ENCODE results near the gene SYNC.

SYNC gene

GRCh38 chr1:32702599-32703478 lies at the start of gene SYNC:
SYNC (minus strand) TSS chr1:32702770; CDS start chr1:32702660, 110 bp downstream.
- no peak for DNase-seq

DNA sequence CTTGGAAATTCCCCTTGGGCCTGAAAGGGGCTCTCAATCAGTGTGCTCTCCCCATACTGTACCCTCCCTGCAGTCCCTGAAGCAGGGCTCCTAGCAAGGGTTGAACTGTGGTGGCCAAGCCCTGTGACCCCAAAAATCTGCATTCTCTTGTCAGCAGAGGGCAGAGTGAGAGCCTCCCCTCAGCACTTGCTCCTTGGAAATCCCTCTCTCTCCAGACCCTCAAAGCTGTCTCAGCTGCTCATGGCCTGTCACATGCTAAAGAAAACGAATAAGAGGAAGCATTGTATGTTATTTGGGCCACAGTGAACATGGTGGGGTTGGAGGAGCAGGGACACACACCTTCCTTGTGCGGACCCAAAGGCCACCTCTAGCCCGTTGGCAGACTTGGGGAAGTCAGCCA lies 47.2 kb upstream of the SYNC start:
- DNase-seq, result no peak

DNA sequence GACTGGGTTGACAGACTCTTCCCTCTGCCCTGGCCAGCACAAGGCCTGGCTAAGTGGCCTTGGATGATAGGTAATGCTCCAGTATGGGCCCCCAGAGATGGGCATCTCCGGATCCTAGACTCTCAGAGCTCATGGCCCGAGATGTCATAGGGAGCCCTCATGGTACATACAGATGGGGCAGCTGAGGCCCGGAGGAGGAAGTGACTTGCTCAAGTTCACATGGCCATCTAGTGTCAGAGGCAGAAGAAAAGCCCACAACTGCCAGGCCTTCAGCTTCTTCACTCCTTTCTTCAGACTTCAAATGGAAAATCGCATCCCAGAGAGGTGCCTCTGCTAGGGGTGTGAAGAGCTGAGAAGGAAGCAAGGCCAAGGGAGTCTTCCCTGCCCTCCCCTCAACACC lies 46.8 kb upstream of the SYNC start:
- DNase-seq, result no peak

- DNase-seq, result no peak
These were observed 46.4 kb upstream of the SYNC start for GRCh38 chr1:32748926-32749325.

- no peak for DNase-seq
These were observed 45.8 kb upstream of the SYNC start for GRCh38 chr1:32748348-32748747.

- DNase-seq, result no peak
These were observed 43.6 kb upstream of the SYNC start for GRCh38 chr1:32746130-32746529.

GRCh38 chr1:32744071-32744425 lies 41.5 kb upstream of the SYNC start:
- DNase-seq, result no peak

DNA sequence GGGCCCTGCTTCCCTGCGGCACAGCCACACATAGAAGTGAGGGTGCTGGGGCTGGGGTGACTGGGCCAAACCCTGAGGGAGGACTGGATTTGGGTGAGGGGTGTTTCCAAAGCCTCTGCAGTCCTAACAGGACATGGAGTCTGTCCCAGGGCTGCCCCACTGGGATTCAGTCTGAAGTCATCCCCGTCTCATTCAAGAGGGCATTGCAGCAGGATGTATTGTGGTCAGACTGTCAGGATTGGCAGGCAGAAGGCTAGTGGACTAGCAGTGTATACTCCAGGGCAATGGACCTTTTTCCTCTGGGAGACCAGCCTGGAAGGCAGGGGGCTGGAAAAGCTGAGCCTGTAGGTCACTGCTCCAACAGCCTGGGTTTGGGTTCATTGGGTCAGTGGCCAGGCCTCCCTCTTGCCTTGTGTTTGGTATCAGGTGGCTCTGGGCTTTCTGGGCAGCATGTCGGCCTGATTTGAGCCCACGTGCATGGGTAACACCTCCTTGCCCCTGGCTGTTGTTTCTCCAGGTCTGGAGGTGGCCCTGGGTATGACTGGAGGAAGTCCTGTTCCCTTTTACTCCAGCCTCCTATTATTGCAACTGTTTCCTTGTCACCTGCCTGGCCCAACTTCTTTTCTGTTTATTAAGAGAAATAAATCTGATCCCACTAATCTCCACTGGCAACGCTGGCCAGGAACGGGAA lies 41.0 kb upstream of the SYNC start:
- DNase-seq, result no peak

DNA sequence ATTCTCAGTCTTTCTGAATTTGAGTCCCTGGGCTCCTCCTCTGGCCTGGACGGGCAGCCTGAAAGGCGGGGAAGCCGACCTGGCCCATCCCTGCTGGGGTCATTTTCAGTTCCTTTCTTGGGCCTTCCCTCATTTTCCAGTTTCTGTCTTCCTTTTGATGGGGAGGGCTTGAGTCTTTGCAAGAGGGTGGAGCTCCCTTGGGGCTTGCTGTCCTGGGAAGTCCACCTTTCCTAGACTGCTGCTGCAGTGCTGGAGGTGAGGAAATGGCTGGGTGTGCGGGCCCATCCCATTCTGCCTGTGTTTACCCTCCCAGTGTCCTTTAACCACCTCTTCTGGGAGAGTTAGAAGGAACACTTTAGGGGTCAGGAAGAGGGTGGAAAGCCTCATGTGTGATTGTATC lies 40.4 kb upstream of the SYNC start:
- no peak for DNase-seq

DNA sequence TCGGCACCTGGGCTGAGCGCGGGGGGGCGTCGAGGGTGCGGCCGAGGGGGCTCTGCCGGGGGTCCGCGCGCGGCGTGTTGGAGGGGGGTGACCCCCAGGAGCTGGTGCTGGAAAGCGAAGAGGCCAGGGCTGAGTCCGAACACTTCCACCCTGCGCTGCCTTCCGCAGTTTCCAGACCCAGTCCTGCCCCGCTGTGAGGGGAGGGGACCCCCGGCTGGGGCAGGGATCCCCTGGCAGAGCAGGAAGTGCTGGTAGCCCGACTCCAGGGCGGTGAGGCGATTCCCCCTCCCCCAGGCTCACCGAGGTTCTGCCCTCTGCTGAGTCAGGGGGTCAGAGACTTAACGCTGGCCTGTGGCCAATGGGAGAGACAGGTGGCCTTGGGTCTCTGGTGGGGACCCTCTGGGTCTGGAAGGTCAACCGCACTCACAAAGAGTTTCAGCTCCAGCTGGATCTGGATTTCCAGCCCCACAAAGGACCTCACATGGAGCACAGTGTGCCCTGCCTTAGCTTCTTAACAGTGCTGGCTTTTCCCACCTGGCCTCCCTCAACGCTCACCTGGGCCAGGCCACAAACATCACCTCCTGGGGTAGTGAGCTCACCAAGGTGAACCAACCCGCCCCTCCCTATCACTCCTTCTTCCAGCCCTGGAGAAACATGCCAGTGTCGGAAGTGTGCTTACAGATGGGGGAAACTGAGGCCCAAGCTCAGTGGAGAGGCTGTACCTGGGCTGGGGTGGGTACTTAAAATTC lies 39.8 kb upstream of the SYNC start:
- DNase-seq, result no peak

GRCh38 chr1:32741413-32742198 lies 39.0 kb upstream of the SYNC start:
- DNase-seq, result no peak

GRCh38 chr1:32741059-32741412 lies 38.5 kb upstream of the SYNC start:
- no peak for DNase-seq

DNA sequence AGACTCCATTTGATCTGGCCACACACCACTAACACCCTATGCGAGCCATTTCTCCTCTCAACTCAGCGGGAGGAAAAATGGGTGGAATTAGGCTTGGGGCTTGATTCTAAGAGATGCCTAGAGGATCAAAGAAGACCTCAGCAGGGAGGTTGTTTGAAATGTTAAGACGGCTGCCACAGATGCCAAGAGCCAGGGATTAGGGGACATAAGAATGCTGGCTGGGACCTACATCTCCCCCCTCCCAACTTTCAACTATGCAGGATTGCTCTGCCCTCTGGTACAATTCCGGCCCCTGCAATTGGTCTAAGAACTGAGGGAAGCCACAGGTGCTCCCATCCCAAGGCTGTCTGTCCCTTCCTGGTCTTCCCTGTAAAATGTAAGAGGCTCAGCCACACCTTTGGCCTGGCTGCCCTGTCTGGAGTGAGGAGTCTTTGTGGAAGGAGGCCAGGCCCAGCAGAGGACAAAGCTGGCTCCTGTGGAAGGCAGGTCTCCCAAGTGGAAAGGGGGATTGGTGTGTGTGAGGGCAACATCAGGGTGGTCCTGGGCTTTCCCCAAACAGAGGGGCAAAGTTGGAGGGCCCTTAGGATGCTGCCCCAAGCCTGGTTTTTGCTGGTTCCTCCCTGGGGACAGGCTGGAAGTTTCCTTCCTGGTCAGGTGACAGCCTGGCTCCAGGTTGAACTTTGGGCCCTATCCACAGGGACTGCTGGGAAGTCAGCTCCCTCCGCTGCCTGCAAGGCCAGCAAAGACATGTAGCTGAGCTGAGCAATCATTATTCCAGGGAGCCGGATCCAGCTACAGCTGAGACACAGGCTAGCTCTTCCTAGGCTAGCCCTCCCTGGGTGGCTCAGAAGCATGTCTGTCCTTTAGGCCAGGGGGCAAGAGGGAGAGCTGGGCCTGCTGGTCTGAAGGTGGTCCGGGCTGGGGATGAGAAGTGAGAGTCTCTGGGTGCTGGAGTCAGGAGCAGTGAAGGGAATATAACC lies 34.5 kb upstream of the SYNC start:
- no peak for DNase-seq

GRCh38 chr1:32733582-32734321 lies 31.2 kb upstream of the SYNC start:
- DNase-seq, result no peak

GRCh38 chr1:32729254-32730046 lies 26.9 kb upstream of the SYNC start:
- no peak for DNase-seq

DNA sequence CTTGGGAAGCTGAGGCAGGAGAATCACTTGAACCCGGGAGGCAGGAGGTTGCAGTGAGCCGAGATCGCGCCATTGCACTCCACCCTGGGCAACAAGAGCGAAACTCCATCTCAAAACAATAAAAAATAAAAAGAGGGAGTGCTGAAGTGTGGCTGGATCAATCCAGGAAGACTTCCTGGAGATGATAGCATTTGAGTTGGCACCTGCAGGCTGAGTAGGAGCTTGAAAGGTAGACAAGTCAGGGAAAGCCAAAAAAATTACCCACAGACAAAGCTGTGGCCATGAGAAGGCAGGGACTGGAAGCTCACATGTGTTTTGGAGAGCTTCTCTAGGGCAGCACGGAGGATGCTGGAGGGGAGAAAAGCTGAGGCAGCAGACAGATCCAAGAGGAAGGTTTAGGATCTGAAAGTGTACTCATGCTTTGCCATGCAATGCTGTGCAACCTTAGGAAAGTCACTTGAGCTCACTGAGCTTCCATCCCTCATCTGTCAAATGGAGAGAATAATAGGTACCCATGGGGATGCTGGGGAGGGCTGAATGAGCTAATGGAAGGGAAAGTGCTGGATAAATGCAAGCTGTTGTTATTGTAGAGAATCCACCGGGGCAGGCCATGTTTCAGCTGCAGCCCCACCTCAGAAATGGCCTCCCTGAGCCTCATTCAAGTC lies 26.0 kb upstream of the SYNC start:
- no peak for DNase-seq

DNA sequence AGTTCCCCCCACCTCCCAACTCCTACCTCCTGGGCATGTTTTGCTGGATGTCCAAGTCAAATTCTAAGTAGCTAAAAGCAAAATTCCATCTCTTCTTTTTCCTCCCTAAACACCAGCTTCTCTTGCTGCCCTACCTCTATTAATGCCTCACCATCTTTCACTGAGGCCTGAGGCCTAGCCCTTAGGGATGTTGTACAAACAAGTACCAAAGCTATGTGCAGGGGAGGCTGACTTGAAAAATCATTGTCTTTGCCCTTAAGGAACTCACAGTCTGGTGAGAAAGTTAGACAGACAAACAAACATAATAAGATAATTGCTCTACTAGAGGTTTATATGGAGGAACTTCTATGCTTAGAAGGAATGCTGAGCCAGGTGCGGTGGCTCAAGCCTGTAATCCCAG lies 25.3 kb upstream of the SYNC start:
- no peak for DNase-seq

- DNase-seq, result no peak
These were observed 23.0 kb upstream of the SYNC start for GRCh38 chr1:32725615-32725982.
